HG03064 (cell line): ENCODE measurements around the gene FGGY.
A peak's percentile ranks its signal among the peaks of the same experiment; 100 is the strongest.
"Not testable (repeated sequence)": the region's sequence is repeated elsewhere in the genome, so short reads cannot be mapped to it uniquely, and the experiment has no call there.

Experiments
- ATAC-seq: cut with Tn5 transposase; IDR thresholded peaks from one replicate; pipeline ENCODE4 v1.9.1; 2021; ENCODE audit warnings: low read depth; ENCODE audit not compliant: unreplicated experiment

FGGY gene

GRCh38 chr1:59288046-59288445 lies 8.8 kb upstream of the FGGY start:
- ATAC-seq, result no peak

- ATAC-seq, result no peak
Observed at GRCh38 chr1:59289570-59289969, 7.3 kb upstream of the FGGY start.

GRCh38 chr1:59290193-59290949 lies 6.5 kb upstream of the FGGY start:
- ATAC-seq, result peak; percentile 60

- ATAC-seq, result no peak
Observed at GRCh38 chr1:59291561-59291960, 5.3 kb upstream of the FGGY start.

GRCh38 chr1:59292562-59292961 lies 4.3 kb upstream of the FGGY start:
- ATAC-seq, result peak; percentile 27

- ATAC-seq, result no peak
Observed at GRCh38 chr1:59293206-59293605, 3.7 kb upstream of the FGGY start.

- no peak for ATAC-seq
Observed at GRCh38 chr1:59293849-59294248, 3.0 kb upstream of the FGGY start.

- no peak for ATAC-seq
Observed at GRCh38 chr1:59294423-59294822, 2.5 kb upstream of the FGGY start.

GRCh38 chr1:59295618-59296017 lies 1.3 kb upstream of the FGGY start:
- no peak for ATAC-seq

GRCh38 chr1:59298026-59298583 lies 1.2 kb downstream of the FGGY start:
- no peak for ATAC-seq

- no peak for ATAC-seq
Observed at GRCh38 chr1:59298710-59299346, 1.9 kb downstream of the FGGY start.

- not testable (repeated sequence) for ATAC-seq
Observed at GRCh38 chr1:59299670-59300069, 2.8 kb downstream of the FGGY start.

- ATAC-seq, result no peak
Observed at GRCh38 chr1:59302297-59302696, 5.4 kb downstream of the FGGY start.

GRCh38 chr1:59302871-59303270 lies 6.0 kb downstream of the FGGY start:
- no peak for ATAC-seq

GRCh38 chr1:59305188-59305587 lies 8.3 kb downstream of the FGGY start:
- ATAC-seq, result no peak

GRCh38 chr1:59307591-59307990 lies 10.7 kb downstream of the FGGY start:
- no peak for ATAC-seq

- no peak for ATAC-seq
Observed at GRCh38 chr1:59308839-59309238, 11.9 kb downstream of the FGGY start.

- ATAC-seq, result no peak
Observed at GRCh38 chr1:59309392-59309791, 12.5 kb downstream of the FGGY start.

- ATAC-seq, result no peak
Observed at GRCh38 chr1:59309795-59310548, 13.1 kb downstream of the FGGY start.

- ATAC-seq, result no peak
Observed at GRCh38 chr1:59310549-59311250, 13.8 kb downstream of the FGGY start.
